ENCODE results near the gene KCNC2.

The KCNC2 gene

DNA sequence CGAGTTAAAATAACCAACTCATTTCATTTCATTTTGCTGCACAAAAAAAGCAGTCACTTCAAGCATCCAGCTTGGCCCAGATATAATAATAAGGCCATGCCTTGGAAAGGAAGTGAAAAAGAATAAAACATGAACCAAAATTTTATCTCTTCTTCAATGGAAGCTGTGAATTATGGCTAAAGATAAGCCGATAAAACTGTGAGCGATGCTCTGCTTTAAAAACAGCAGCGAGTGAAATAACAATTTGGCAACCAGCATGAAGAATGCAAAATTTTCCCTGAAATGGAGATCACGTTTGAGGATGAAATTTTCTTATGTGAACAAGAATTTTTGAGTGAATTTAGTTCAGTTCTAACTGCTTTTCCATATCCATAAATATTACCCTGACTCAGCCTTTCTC, 70.4 kb downstream of the KCNC2 start:
- TF ChIP-seq, protein P1, sequence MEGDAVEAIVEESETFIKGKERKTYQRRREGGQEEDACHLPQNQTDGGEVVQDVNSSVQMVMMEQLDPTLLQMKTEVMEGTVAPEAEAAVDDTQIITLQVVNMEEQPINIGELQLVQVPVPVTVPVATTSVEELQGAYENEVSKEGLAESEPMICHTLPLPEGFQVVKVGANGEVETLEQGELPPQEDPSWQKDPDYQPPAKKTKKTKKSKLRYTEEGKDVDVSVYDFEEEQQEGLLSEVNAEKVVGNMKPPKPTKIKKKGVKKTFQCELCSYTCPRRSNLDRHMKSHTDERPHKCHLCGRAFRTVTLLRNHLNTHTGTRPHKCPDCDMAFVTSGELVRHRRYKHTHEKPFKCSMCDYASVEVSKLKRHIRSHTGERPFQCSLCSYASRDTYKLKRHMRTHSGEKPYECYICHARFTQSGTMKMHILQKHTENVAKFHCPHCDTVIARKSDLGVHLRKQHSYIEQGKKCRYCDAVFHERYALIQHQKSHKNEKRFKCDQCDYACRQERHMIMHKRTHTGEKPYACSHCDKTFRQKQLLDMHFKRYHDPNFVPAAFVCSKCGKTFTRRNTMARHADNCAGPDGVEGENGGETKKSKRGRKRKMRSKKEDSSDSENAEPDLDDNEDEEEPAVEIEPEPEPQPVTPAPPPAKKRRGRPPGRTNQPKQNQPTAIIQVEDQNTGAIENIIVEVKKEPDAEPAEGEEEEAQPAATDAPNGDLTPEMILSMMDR (IDR thresholded peaks at IDR 0.05; ENCODE audit: extremely low read depth, insufficient read depth, missing control alignments): no peak
- in situ Hi-C loops (cut with MboI; ENCODE audit: low pct_unique_long_range_greater_than_20kb, low sequenced_read_pairs, unreplicated experiment): no loop called here
- DNase-seq (ENCODE audit: low spot score): no peak

DNA sequence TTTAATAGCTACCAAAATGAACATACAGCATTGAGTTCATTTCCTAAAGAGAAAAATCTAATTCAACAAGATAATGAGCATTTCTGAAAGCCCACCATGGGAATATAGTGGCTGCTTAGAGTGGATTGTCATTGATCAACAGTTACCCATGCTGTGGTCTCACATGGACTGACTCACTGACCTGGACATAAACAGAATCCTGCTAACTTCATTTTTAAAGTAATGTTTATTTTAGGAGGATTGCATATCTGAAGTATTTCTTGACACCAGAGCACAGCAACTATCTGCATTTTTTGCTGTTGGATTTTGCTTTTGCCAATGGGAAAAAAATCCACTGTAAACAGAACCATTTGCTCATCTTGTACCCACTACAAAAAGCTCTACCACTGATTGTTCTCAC, 71.7 kb downstream of the KCNC2 start:
- TF ChIP-seq, protein P1 (IDR thresholded peaks at IDR 0.05; ENCODE audit: extremely low read depth, insufficient read depth, missing control alignments): no peak
- no peak for DNase-seq (ENCODE audit: low spot score)
- in situ Hi-C loops (cut with MboI; ENCODE audit: low pct_unique_long_range_greater_than_20kb, low sequenced_read_pairs, unreplicated experiment): no loop called here

DNA sequence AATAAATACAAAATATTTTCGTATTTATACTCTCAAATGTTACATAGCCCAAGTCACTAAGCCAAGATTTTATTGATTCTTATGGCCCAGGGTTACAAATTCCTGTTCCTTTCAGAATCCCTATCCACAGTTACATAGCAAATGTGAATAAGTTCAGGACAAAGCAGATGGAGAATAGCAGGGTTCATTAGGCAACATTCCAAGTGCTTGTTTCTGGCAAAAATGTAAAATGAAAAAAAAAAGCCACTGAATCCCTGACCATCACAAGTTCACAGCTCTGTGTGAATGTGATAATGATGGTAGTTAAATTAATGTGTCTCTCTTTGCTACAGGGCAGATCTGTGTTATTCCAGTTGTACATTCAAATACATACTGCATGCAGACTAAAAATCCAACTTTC, 74.6 kb downstream of the KCNC2 start:
- DNase-seq (ENCODE audit: low spot score): no peak
- in situ Hi-C loops (cut with MboI; ENCODE audit: low pct_unique_long_range_greater_than_20kb, low sequenced_read_pairs, unreplicated experiment): no loop called here
- TF ChIP-seq, protein P1 (IDR thresholded peaks at IDR 0.05; ENCODE audit: extremely low read depth, insufficient read depth, missing control alignments): no peak

DNA sequence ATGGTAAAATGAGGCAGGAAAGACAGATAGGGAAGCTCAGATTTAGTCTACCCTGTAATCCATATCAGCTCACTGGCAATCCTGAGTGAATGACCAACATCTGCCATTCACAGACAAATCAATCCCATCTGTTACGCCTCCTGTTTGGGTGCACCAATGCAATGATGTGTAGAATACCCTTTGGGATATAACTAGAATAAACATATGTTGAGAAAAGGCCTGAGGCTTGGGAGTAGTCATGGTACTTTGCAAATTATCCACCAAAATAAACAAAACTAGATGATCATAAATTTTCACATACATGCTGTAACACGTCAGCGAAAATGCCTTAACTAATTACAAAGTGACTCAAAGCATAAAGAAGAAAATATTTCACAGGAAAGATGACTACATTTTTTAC, 78.8 kb downstream of the KCNC2 start:
- in situ Hi-C loops (cut with MboI; ENCODE audit: low pct_unique_long_range_greater_than_20kb, low sequenced_read_pairs, unreplicated experiment): no loop called here
- DNase-seq (ENCODE audit: low spot score): no peak
- TF ChIP-seq, protein P1 (IDR thresholded peaks at IDR 0.05; ENCODE audit: extremely low read depth, insufficient read depth, missing control alignments): no peak

DNA sequence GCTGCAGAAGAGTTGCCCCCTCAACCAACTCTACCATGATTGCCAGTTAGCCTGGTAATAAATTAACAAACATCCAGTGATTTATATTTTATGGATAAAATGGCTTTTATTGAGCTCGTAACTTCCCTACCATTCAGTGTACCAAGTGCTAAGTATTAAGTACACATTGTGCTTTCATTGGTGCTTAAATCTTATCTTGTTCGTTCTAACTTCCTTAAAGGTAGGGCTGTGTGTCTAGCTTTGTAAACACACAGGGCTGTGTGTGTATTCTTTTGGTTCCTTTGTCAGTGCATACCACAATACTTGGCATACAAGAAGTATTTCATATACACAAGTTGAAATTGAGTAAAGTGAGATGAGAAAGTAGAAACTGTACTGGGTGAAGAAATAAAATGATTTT, 80.4 kb downstream of the KCNC2 start:
- TF ChIP-seq, protein P1 (IDR thresholded peaks at IDR 0.05; ENCODE audit: extremely low read depth, insufficient read depth, missing control alignments): no peak
- no peak for DNase-seq (ENCODE audit: low spot score)
- in situ Hi-C loops (cut with MboI; ENCODE audit: low pct_unique_long_range_greater_than_20kb, low sequenced_read_pairs, unreplicated experiment): no loop called here

DNA sequence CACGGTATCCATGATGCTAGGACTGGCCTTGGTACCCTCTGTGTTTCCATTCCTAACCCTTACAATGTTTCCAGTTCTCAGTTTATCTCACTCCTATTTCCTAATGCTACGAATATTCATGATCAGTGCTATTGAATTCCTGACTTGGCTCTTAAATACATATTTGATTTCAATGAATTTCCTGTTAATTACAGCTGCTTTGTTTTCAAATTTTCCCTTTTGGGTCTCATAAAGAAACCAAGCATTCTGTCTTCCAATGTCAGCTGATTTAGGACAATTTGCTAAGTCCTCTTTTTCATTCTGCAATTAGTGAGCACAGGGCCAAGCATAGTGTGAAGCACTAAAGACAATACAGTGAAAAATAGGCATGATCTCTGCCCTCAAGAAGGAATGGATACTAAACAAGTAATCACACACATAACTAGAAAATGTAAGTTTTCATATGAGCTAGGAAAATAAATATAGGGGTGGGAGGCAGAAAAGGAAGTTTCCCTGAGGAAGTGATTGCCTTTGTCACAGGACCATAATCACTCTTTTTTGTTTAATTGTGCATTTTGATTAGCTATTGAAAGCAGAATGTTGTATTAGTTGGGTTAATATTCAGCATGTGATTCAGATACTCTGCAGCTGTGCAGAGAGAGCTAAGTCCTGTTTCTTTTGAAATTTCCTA, 88.5 kb downstream of the KCNC2 start:
- DNase-seq (ENCODE audit: low spot score): no peak
- TF ChIP-seq, protein P1 (IDR thresholded peaks at IDR 0.05; ENCODE audit: extremely low read depth, insufficient read depth, missing control alignments): no peak
- in situ Hi-C loops (cut with MboI; ENCODE audit: low pct_unique_long_range_greater_than_20kb, low sequenced_read_pairs, unreplicated experiment): no loop called here

All from GM13977 (cell line).